Chondrocyte (in vitro differentiated cells): ENCODE results near the gene OR5W2. TPM values are rescaled to one million over a fixed set of nuclear protein-coding genes. Genes with fewer than 3 reads are reported as not detected.

Experiments used
- DNase-seq: peaks from one replicate; pipeline ENCODE4 v3.0.0; 2021; ENCODE audit warnings: mixed read lengths, low spot score
- H3K27ac Mint-ChIP-seq: one replicate; pipeline ENCODE4 v1.8.0; 2021; ENCODE audit warnings: mild to moderate bottlenecking, moderate library complexity, mixed read lengths; ENCODE audit not compliant: unreplicated experiment
- H3K27me3 Mint-ChIP-seq: 2 replicates; pipeline ENCODE4 v1.8.0; 2021; ENCODE audit warnings: low read depth, mixed read lengths
- H3K36me3 Mint-ChIP-seq: 2 replicates; pipeline ENCODE4 v1.8.0; 2021; ENCODE audit warnings: low read depth, mixed read lengths
- H3K4me1 Mint-ChIP-seq: 2 replicates; pipeline ENCODE4 v1.8.0; 2021; ENCODE audit warnings: low read depth, mild to moderate bottlenecking, mixed read lengths
- H3K4me3 Mint-ChIP-seq: one replicate; pipeline ENCODE4 v1.8.0; 2021; ENCODE audit warnings: mild to moderate bottlenecking, moderate library complexity, mixed read lengths; ENCODE audit not compliant: unreplicated experiment
- H3K9me3 Mint-ChIP-seq: 2 replicates; pipeline ENCODE4 v1.8.0; 2021; ENCODE audit warnings: low read depth, mixed read lengths
- CTCF ChIP-seq: fragments of 200-600 bp; sonication (generic); IDR thresholded peaks from 2 replicates; pipeline ENCODE4 v1.5.0; 2021; ENCODE audit warnings: antibody characterized with exemption, mild to moderate bottlenecking, moderate library complexity
- long read RNA-seq: library from polyadenylated mRNA; stranded (forward); transcript quantifications from one replicate; pipeline ENCODE4 v2.0.0, GENCODE V29; 2021
- total RNA-seq: library from RNA; stranded (reverse); gene quantifications from 3 replicates; pipeline ENCODE4 v1.2.1, GENCODE V29; 2021

The OR5W2 gene
- total RNA-seq: not detected in 3 replicates
- long read RNA-seq: 0 reads

GRCh38 chr11:55914482-55914881 lies at the start of gene OR5W2:
TSS of gene OR5W2 (minus strand) at chr11:55914582. CDS start at chr11:55914582, 0 bp downstream.
- DNase-seq: no peak

GRCh38 chr11:55956521-55956920 lies 42.1 kb upstream of the OR5W2 start:
- H3K4me3 Mint-ChIP-seq: no peak overlapping the region
- H3K27ac Mint-ChIP-seq: no peak overlapping the region
- H3K27me3 Mint-ChIP-seq: no peaks in the 10 kb centered on the region
- H3K36me3 Mint-ChIP-seq: no peaks in the 10 kb centered on the region
- TF ChIP-seq CTCF: no peak
- no peaks in the 10 kb centered on the region for H3K9me3 Mint-ChIP-seq
- no peaks in the 10 kb centered on the region for H3K4me1 Mint-ChIP-seq
- no peak for DNase-seq

More at GRCh38 chr11:55914482-55914881, at the start of gene OR5W2:
- TF ChIP-seq CTCF: no peak
- no peak within 1 kb of the TSS for H3K27ac Mint-ChIP-seq
- no peaks in the 10 kb centered on the region for H3K4me1 Mint-ChIP-seq
- H3K4me3 Mint-ChIP-seq: no peak within 1 kb of the TSS
- H3K36me3 Mint-ChIP-seq: no peaks in the 10 kb centered on the region
- H3K27me3 Mint-ChIP-seq: no peaks in the 10 kb centered on the region
- peaks cover 12% of the 10 kb centered on the region for H3K9me3 Mint-ChIP-seq

GRCh38 chr11:55949330-55949729 lies 34.9 kb upstream of the OR5W2 start:
- no peaks in the 10 kb centered on the region for H3K4me1 Mint-ChIP-seq
- no peak for DNase-seq
- no peak overlapping the region for H3K27ac Mint-ChIP-seq
- H3K36me3 Mint-ChIP-seq: no peaks in the 10 kb centered on the region
- H3K4me3 Mint-ChIP-seq: no peak overlapping the region
- no peaks in the 10 kb centered on the region for H3K9me3 Mint-ChIP-seq
- no peak for TF ChIP-seq CTCF
- H3K27me3 Mint-ChIP-seq: no peaks in the 10 kb centered on the region

GRCh38 chr11:55942785-55943392 lies 28.5 kb upstream of the OR5W2 start:
- H3K27me3 Mint-ChIP-seq: no peaks in the 10 kb centered on the region
- TF ChIP-seq CTCF: peak; percentile 83
- H3K4me1 Mint-ChIP-seq: no peaks in the 10 kb centered on the region
- no peak overlapping the region for H3K27ac Mint-ChIP-seq
- DNase-seq: no peak
- H3K4me3 Mint-ChIP-seq: no peak overlapping the region
- no peaks in the 10 kb centered on the region for H3K36me3 Mint-ChIP-seq
- no peaks in the 10 kb centered on the region for H3K9me3 Mint-ChIP-seq

GRCh38 chr11:55936300-55936699 lies 21.9 kb upstream of the OR5W2 start, which contains the start of gene OR5I1:
TSS of gene OR5I1 (minus strand) at chr11:55936400. CDS start at chr11:55936400, 0 bp downstream.
- H3K27ac Mint-ChIP-seq: no peak within 1 kb of the TSS
- DNase-seq: no peak
- no peaks in the 10 kb centered on the region for H3K4me1 Mint-ChIP-seq
- H3K9me3 Mint-ChIP-seq: no peaks in the 10 kb centered on the region
- no peaks in the 10 kb centered on the region for H3K36me3 Mint-ChIP-seq
- no peak within 1 kb of the TSS for H3K4me3 Mint-ChIP-seq
- no peak for TF ChIP-seq CTCF
- no peaks in the 10 kb centered on the region for H3K27me3 Mint-ChIP-seq
